Endothelial cell of umbilical vein (primary cell): ENCODE measurements around the gene HOXB6. TPM values are rescaled to one million over a fixed set of nuclear protein-coding genes. Genes with fewer than 3 reads are reported as not detected.

Source experiments
- BruUV-seq: library from RNA; stranded (reverse); fragments of 400-500 nt; replicated peaks from 2 replicates; lab custom pipeline; 2021; lab: Mats Ljungman, UMichigan
- CTCF ChIA-PET: fragments of 300-600, 350-600 bp; sonication (Branson Sonifier 250); formaldehyde crosslinking; loops from one replicate; lab custom pipeline; 2021; ENCODE audit warnings: antibody characterized with exemption, inconsistent platforms; lab: Charles Lee
- POLR2A ChIA-PET: fragments of 300-600, 350-600 bp; sonication (Branson Sonifier 250); formaldehyde crosslinking; loops from one replicate; lab custom pipeline; 2021; ENCODE audit warnings: antibody characterized with exemption, inconsistent platforms; lab: Charles Lee
- DNase-seq: peaks from one replicate; pipeline ENCODE4 v3.0.0-alpha.2; 2011; ENCODE audit warnings: low read depth, low spot score
- FAIRE-seq: peaks from 2 replicates; lab custom pipeline; 2011; peaks lifted over from hg19 to GRCh38; lab: Jason Lieb, UNC
- H2AFZ ChIP-seq: 2 replicates; pipeline ENCODE4 v1.6.0; 2012; ENCODE audit warnings: low read depth, low read length, control low read depth, inconsistent platforms
- H3K27ac ChIP-seq: 2 replicates; pipeline ENCODE4 v1.5.1; 2011; ENCODE audit warnings: low read depth, mild to moderate bottlenecking, control low read depth, low read length, moderate library complexity; ENCODE audit not compliant: insufficient read depth
- H3K27me3 ChIP-seq, 2 experiments: 2 replicates each; pipeline versions ENCODE4 v1.6.0 to v1.6.1; 2011; ENCODE audit warnings: low read length in 2 of 2, mixed read lengths in 1 of 2; ENCODE audit not compliant: control insufficient read depth in 2 of 2, insufficient read depth in 2 of 2
- H3K36me3 ChIP-seq, 2 experiments: 2 replicates in 1 of 2; 3 replicates in 1 of 2; pipeline ENCODE4 v1.5.1; 2011; ENCODE audit warnings: low read length in 2 of 2, mild to moderate bottlenecking in 1 of 2, moderate library complexity in 1 of 2; ENCODE audit not compliant: control insufficient read depth in 2 of 2, insufficient read depth in 2 of 2; ENCODE audit errors: extremely low read depth in 1 of 2
- H3K4me1 ChIP-seq: 3 replicates; pipeline ENCODE4 v1.5.1; 2011; ENCODE audit warnings: mild to moderate bottlenecking, low read length; ENCODE audit not compliant: control insufficient read depth, insufficient read depth; ENCODE audit errors: extremely low read depth
- H3K4me2 ChIP-seq: 2 replicates; pipeline ENCODE4 v1.6.1; 2011; ENCODE audit warnings: low read length, control low read depth, mixed read lengths; ENCODE audit not compliant: insufficient read depth
- H3K4me3 ChIP-seq, 3 experiments: fragments of 200-600 bp in 1 of 3; sonication (generic), shearing (Covaris generic) in 1 of 3; replicated peaks in 1 of 3; 2 replicates each; pipeline ENCODE4 v1.5.1; 2011 to 2016; ENCODE audit warnings: control low read depth in 3 of 3, low read length in 3 of 3, mild to moderate bottlenecking in 2 of 3, inconsistent platforms in 1 of 3, low read depth in 1 of 3, moderate library complexity in 1 of 3; ENCODE audit not compliant: insufficient read depth in 1 of 3
- H3K79me2 ChIP-seq: 2 replicates; pipeline ENCODE4 v1.6.0; 2012; ENCODE audit warnings: low read length, inconsistent platforms; ENCODE audit not compliant: control insufficient read depth, insufficient read depth
- H3K9ac ChIP-seq: replicated peaks from 2 replicates; pipeline ENCODE3; 2011; ENCODE audit warnings: low read length, control low read depth; ENCODE audit not compliant: insufficient read depth; ENCODE audit errors: extremely low read depth
- H3K9me1 ChIP-seq: replicated peaks from 3 replicates; pipeline ENCODE4 v1.6.0; 2011; ENCODE audit warnings: mild to moderate bottlenecking, low read length; ENCODE audit not compliant: control insufficient read depth, insufficient read depth; ENCODE audit errors: extremely low read depth
- H3K9me3 ChIP-seq: replicated peaks from 2 replicates; pipeline ENCODE4 v1.5.1; 2012; ENCODE audit warnings: low read length, inconsistent platforms; ENCODE audit not compliant: control insufficient read depth, insufficient read depth
- H4K20me1 ChIP-seq: replicated peaks from 2 replicates; pipeline ENCODE3; 2011; ENCODE audit warnings: mild to moderate bottlenecking, low read length; ENCODE audit not compliant: control insufficient read depth, insufficient read depth; ENCODE audit errors: extremely low read depth
- EZH2 ChIP-seq: IDR thresholded peaks from 2 replicates; pipeline ENCODE4 v1.6.1; 2012; ENCODE audit warnings: borderline replicate concordance, low read depth, mild to moderate bottlenecking, moderate library complexity, low read length, inconsistent platforms; ENCODE audit not compliant: severe bottlenecking
- FOS ChIP-seq: IDR thresholded peaks from 2 replicates; pipeline ENCODE4 v1.6.1; 2011; ENCODE audit warnings: mild to moderate bottlenecking, low read length, moderate library complexity, borderline replicate concordance; ENCODE audit not compliant: insufficient read depth
- GATA2 ChIP-seq: IDR thresholded peaks from 2 replicates; pipeline ENCODE4 v1.7.0; 2011; ENCODE audit warnings: low read depth, mild to moderate bottlenecking, moderate library complexity, mixed read lengths, low read length; ENCODE audit not compliant: insufficient read length, insufficient read depth
- JUN ChIP-seq: IDR thresholded peaks from 2 replicates; pipeline ENCODE4 v1.6.1; 2011; ENCODE audit warnings: borderline replicate concordance, low read depth; ENCODE audit not compliant: insufficient read length, insufficient read depth
- MYC ChIP-seq: IDR thresholded peaks from one replicate; pipeline ENCODE4 v1.6.1; 2011; ENCODE audit warnings: mild to moderate bottlenecking, low read depth, low read length
- POLR2A ChIP-seq: IDR thresholded peaks from 2 replicates; pipeline ENCODE4 v1.6.1; 2012; ENCODE audit warnings: low read depth, mild to moderate bottlenecking, control low read depth, low read length
- POLR2AphosphoS5 ChIP-seq: IDR thresholded peaks from 2 replicates; pipeline ENCODE4 v1.6.1; 2012; ENCODE audit warnings: low read depth, mild to moderate bottlenecking, control low read depth, low read length, moderate library complexity; ENCODE audit not compliant: insufficient read depth
- dilution Hi-C: fragments of 300-500 bp; cut with MboI; formaldehyde crosslinking; loops from one replicate; pipeline ENCODE4 v1.15.0; 2019; ENCODE audit warnings: low sequenced_read_pairs; ENCODE audit not compliant: extremely low pct_ligation_motif_present
- intact Hi-C: fragments of 100-400 bp; cut with micrococcal nuclease; formaldehyde crosslinking; loops from one replicate; pipeline ENCODE4 v1.10.0; 2022
- polyA plus RNA-seq, 4 experiments: library from polyadenylated mRNA; depleted of rRNA in 3 of 4; stranded (reverse) in 3 of 4; unstranded in 1 of 4; fragments of >200 nt; gene quantifications; 2 replicates each; pipeline versions ENCODE4 v1.2.1 to v1.2.3, GENCODE V29; 2011 to 2012; ENCODE audit warnings: missing spikeins in 1 of 4
- total RNA-seq: library from RNA; stranded (reverse); gene quantifications from 2 replicates; pipeline ENCODE4 v1.2.3, GENCODE V29; 2021
- TF ChIP-seq, protein P1 (sequence below), 2 donors: IDR thresholded peaks; 1 replicate in 1 of 2; 2 replicates in 1 of 2; pipeline ENCODE4 v1.5.1; 2011; ENCODE audit warnings: low read length in 2 of 2, mild to moderate bottlenecking in 2 of 2, moderate library complexity in 2 of 2, control low read depth in 1 of 2, inconsistent platforms in 1 of 2, low read depth in 1 of 2; ENCODE audit not compliant: insufficient read depth in 1 of 2; ENCODE audit errors: extremely low read depth in 1 of 2
- TF ChIP-seq, protein P2 (sequence below): IDR thresholded peaks from 2 replicates; pipeline ENCODE4 v1.6.1; 2011; ENCODE audit not compliant: insufficient read depth, insufficient read length

The HOXB6 gene
- total and polyA plus RNA-seq, 2 donors (not counting 3 experiments of a cell fraction or from before 2014, with no cell fraction given): 8.8 to 24.0 TPM

DNA sequence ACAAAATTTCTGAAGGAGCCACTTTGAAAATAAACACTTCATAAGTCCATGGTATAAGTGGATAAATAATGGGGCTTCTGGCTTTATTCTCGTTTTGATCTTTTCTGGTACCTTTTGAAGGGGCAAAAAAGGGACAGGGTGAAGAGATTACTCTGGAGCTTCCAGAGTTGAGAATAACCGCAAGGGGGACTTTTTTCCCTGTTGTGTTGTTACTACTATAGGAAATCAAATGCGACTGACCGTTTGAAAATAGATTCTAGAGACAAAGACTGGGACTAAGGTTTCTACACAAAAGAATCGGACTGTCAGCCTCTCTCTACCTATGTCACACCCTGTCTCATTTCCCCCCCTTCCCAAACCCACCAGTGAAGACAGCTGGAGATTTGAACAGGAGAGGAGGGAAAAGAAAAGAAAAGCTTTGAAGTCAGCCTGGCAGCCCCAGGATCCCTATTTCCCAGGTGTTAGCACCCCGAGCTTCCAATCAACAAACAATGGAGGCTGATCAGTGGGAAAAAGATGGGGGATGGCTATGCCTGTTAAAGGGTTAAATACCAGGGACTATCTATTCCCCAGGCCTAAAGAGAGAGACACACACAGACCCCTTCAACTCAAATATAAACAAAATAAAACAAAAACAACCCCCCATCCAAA lies 35.0 kb downstream of the HOXB6 start:
- peak overlapping the region; percentile 80 for H3K4me2 ChIP-seq
- no TSS peak for BruUV-seq
- H3K9ac ChIP-seq: peak overlapping the region; percentile 60
- peak overlapping the region in 1 of 3 experiments; percentile 53 for H3K4me3 ChIP-seq
- H3K36me3 ChIP-seq: peaks cover 0 to 2% of the 10 kb centered on the region in 2 experiments
- dilution Hi-C loops: no loop called here
- DNase-seq (peak; percentile 60), FAIRE-seq (peak; percentile 76)
- no peaks in the 10 kb centered on the region for H3K9me1 ChIP-seq
- H3K9me3 ChIP-seq: no peaks in the 10 kb centered on the region
- peaks cover 88% of the 10 kb centered on the region for H3K4me1 ChIP-seq
- peak overlapping the region; percentile 68 for H3K27ac ChIP-seq
- H3K27me3 ChIP-seq: no peaks in the 10 kb centered on the region
- no peak overlapping the region for H2AFZ ChIP-seq
- POLR2A ChIA-PET: interaction anchor here (1.0 kb wide), 1 partner anchor 40 kb away, joined by 3 read pairs; no protein-coding TSS in a partner anchor
- intact Hi-C loops: loop anchor here (2.0 kb wide), 2 partner anchors 13 to 25 kb away; partner anchors contain the start of gene HOXB2
- H4K20me1 ChIP-seq: no peaks in the 10 kb centered on the region
- CTCF ChIA-PET: interaction anchor here (0.6 to 6.1 kb wide), 11 partner anchors 8 to 261 kb away, joined by 3 to 28 read pairs (median 3); partner anchors contain the start of gene HOXB4
- TF ChIP-seq, protein P1, sequence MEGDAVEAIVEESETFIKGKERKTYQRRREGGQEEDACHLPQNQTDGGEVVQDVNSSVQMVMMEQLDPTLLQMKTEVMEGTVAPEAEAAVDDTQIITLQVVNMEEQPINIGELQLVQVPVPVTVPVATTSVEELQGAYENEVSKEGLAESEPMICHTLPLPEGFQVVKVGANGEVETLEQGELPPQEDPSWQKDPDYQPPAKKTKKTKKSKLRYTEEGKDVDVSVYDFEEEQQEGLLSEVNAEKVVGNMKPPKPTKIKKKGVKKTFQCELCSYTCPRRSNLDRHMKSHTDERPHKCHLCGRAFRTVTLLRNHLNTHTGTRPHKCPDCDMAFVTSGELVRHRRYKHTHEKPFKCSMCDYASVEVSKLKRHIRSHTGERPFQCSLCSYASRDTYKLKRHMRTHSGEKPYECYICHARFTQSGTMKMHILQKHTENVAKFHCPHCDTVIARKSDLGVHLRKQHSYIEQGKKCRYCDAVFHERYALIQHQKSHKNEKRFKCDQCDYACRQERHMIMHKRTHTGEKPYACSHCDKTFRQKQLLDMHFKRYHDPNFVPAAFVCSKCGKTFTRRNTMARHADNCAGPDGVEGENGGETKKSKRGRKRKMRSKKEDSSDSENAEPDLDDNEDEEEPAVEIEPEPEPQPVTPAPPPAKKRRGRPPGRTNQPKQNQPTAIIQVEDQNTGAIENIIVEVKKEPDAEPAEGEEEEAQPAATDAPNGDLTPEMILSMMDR (IDR thresholded peaks at IDR 0.05; ENCODE audit: extremely low read depth in 1 of 2, insufficient read depth in 1 of 2, low read depth in 1 of 2, low read length in 2 of 2): peak; percentile 8 to 22
- no peak for TF ChIP-seq POLR2AphosphoS5
- peaks cover 99% of the 10 kb centered on the region for H3K79me2 ChIP-seq

DNA sequence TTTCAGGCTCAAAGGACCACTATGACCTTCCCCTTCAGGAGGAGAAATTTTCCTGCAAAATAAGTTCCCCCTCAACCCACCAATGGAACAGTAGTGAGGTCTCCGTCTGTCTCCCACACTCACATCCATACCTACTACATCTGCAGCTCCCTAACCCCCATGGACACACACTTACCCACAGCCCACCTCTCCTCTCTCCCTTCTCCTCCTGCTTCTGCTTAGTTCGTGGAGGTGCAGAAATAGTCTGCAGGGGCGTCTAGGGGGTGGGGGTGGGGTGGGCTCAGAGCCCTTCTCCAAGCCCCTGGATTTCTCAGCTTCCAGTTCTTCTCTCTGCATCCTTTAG lies 35.6 kb downstream of the HOXB6 start:
- ChIA-PET CTCF (interaction anchor here (0.6 to 6.1 kb wide), 6 partner anchors 9 to 77 kb away, joined by 3 to 28 read pairs (median 6); partner anchors contain the start of gene HOXB4), POLR2A (interaction anchor here (1.0 kb wide), 1 partner anchor 41 kb away, joined by 3 read pairs; no protein-coding TSS in a partner anchor)
- intact Hi-C loops (loop anchor here (2.0 kb wide), 1 partner anchor 24 kb away; the partner anchor contains the start of gene HOXB2), dilution Hi-C loops (no loop called here)
- H3K79me2 ChIP-seq: peaks cover 96% of the 10 kb centered on the region
- peak overlapping the region; percentile 2 to 60 (median 45) for H3K4me3 ChIP-seq
- DNase-seq: no peak
- peak overlapping the region; percentile 49 for H3K27ac ChIP-seq
- TF ChIP-seq, protein P1 (IDR thresholded peaks at IDR 0.05; ENCODE audit: extremely low read depth in 1 of 2, insufficient read depth in 1 of 2, low read depth in 1 of 2, low read length in 2 of 2): no peak
- TF ChIP-seq POLR2A: no peak
- TF ChIP-seq EZH2: no peak
- TF ChIP-seq, protein P2, sequence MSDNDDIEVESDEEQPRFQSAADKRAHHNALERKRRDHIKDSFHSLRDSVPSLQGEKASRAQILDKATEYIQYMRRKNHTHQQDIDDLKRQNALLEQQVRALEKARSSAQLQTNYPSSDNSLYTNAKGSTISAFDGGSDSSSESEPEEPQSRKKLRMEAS: no peak
- TF ChIP-seq FOS: no peak
- no peak for TF ChIP-seq POLR2AphosphoS5
- TF ChIP-seq JUN: no peak
- TF ChIP-seq GATA2: no peak
- TF ChIP-seq MYC: no peak
- H4K20me1 ChIP-seq: no peaks in the 10 kb centered on the region
- peaks cover 87% of the 10 kb centered on the region for H3K4me1 ChIP-seq
- H3K36me3 ChIP-seq: peaks cover 0 to 2% of the 10 kb centered on the region in 2 experiments
- H3K9ac ChIP-seq: peak overlapping the region; percentile 41
- H3K27me3 ChIP-seq: no peaks in the 10 kb centered on the region
- no TSS peak for BruUV-seq
- H3K9me3 ChIP-seq: no peaks in the 10 kb centered on the region
- H3K9me1 ChIP-seq: no peaks in the 10 kb centered on the region
- no peak overlapping the region for H2AFZ ChIP-seq
- no peak for FAIRE-seq
- peak overlapping the region; percentile 80 for H3K4me2 ChIP-seq
